GM21619 (cell line): ENCODE measurements around the gene MSANTD2.

Source experiments
- ATAC-seq: cut with Tn5 transposase; IDR thresholded peaks from one replicate; pipeline ENCODE4 v1.9.1; 2021; ENCODE audit not compliant: unreplicated experiment

Gene MSANTD2

DNA sequence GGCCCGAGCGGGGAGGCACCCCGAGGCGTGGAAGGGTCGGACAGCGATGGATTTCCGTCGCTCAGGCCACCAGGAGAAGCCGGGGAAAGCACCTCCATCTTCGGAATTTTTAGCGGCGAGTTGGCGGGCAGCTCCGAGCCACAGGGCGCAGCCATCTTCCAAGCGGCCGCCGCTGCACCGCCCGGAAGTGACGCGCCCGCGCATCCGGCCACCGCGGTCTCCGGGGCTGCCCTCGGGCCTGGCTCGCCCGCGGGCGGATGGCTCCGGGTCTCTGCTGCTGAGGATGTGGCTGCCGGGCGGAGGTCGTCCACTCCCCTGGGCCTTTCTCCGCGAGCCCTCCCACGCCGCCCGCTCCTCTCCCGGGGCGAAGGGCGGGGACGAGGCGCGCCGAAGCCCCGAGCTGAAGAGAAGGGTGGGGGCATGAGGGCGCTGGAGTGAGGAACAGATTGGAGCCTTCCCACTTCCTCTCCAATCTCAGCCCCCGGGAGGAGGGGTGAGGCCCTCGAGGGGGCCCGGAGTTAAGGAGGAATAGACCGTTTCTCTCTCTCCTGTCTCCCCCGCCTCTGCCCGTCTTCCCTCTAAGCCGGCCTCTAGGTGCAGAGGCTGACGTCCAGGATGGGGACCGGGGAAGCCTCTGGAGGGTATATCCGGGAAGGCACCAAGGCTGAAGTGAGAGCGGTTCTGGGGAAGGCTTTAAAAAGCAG lies at the start of gene MSANTD2:
MSANTD2 (minus strand) TSS at position 181 of the 704 bp plus-strand sequence; CDS start at position 155, 26 bp downstream.
- peak; percentile 87 for ATAC-seq

GRCh38 chr11:124846070-124846673 lies 46.0 kb upstream of the MSANTD2 start:
- ATAC-seq: no peak

DNA sequence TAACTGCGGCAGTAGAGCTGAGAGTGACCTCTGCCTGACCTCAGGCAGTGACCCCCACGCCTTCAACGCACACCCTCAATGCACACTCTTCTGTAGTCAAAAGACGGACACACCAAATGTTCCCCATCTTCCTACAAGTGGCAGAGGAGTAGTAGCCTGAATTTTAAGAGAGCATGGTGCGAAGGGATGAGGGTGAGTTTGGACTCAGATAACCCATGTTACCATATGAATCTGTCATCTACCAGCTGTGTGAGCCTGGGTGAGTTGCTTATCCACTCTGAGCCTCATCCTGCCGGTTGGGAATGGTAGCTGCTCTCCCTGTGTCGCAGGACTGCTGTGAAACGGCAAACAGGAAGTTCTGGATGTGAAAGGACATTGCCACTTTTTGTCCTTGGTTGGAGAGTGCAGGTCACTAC lies 44.5 kb upstream of the MSANTD2 start:
- ATAC-seq: no peak

DNA sequence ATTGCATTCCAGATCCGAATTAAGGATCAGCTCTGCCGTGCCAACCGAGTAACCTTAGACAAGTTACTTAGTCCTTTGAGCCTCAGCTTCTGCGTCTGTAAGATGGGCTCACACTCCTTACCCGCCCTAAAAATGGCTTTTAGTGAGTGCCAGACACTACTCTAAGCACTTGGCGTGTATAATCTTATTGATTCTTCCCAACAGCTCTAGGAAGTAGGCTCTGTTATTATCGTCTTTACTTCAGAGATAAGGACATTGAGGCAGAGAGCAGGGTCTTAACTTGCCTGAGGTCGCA lies 43.4 kb upstream of the MSANTD2 start:
- no peak for ATAC-seq

GRCh38 chr11:124842305-124842704 lies 42.1 kb upstream of the MSANTD2 start:
- no peak for ATAC-seq

GRCh38 chr11:124841840-124842239 lies 41.6 kb upstream of the MSANTD2 start:
- ATAC-seq: no peak

DNA sequence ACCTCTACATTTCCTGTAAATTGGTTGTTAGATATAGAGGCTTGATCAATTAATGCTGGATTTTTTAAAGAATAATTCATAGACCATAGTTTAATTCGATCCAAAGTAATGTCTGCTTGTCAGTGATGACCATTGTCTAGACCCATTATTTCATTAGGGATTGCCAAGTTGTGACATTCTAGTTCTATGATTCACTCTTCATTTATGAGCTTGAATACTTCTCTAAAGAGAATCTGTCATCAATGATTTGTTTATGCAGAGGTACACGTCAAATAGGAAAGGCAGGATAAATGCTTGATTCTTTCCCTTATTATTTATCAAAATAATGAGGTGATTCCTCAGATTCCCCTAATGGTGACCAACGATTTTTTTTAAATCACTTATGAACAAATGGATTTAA lies 41.0 kb upstream of the MSANTD2 start:
- ATAC-seq: no peak

DNA sequence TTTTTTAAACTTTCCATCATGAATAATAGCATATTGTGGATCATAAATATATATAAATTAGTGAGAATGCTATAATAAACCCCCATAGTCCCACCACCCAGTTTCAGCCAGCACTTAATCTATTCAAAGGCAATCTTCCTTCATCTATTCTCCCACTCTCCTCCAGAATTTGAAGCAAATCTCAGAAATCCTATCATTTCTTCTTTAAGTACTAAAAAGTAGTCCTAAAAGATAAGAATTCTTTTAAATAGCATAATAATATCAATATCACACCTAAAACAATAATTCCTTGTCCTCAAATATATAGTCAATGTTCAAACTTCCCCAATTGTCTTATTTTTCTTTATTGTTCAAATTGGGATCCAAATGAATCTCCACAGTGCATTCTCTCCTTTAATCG lies 40.5 kb upstream of the MSANTD2 start:
- no peak for ATAC-seq

DNA sequence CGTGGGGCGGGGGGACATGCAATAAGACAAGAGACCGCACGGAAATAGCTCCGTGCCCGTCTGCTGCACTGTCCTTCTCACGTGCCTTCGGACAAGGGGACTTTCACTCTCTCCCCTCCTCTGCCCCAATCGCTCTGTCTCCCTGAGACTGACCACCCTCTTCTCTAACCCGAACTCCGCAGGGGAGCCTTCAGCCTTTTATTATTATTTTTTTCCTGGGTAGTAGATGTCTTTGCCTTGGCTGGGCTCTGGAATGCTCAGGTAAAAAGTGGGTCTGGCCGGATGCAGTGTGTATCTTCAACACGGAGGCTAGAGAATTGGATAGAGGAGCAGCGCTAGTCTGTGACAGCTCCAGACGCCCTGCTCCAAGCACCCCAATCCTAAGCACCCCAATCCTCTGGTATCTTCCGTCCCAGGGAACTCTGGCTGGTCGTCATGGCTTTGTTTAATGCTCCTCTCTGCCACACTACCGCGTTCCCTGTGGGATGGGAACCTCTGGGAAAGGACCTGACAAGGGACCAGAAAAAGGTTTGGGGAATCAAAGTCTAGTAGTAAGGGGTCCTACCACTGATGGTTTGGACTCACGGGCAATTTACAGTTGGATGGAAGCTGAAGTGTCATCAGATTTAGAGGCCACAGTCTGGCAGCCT lies 39.9 kb upstream of the MSANTD2 start:
- no peak for ATAC-seq

- no peak for ATAC-seq
Measured at GRCh38 chr11:124839128-124839971, 39.1 kb upstream of the MSANTD2 start.

DNA sequence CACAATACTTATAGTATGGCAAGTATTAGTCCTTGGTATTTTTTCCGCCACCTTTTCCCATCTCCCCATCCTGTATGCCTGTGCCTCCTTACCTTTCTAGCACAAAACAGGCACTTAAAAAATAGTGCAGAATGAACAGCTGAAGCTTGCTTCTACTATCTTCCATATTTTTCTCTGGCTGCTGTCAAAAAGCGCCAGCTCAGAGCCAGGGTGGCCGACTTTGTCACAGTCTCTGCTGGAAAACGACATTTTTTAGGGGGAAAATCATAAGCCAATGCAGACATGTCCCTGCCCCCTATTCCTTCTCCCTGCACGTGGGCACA lies 38.6 kb upstream of the MSANTD2 start:
- ATAC-seq: no peak

DNA sequence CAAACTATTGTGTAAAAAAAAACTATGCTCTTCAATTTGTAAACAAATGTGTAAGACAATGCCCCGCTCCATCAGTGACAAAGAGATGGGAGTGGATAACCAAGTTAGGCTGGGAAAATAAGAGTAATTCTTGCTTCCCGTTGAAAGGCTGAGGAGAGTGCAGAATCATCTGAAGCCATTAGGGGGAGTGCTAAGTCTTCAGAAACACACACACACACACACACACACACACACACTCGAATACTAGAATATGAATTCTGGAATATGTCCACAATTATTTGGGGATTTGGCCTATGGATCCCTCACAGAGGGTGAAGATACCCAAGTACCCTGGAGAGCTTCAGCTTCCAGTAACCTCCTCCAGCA lies 37.3 kb upstream of the MSANTD2 start:
- no peak for ATAC-seq

DNA sequence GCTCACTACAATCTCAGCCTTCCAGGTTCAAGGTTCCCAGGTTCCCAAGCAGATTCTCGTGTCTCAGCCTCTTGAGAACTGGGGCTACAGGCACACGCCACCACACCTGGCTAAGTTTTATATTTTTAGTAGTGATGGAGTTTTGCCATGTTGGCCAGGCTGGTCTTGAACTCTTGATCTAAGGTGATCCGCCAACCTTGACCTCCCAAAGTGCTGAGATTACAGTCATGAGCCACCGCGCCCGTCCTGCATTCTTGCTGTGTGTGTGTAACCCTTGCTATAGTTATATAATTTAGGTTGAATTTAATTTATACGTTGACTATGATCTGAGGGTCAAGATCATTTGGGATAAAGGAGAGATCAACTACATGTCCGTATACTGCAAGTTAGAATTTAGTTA lies 35.7 kb upstream of the MSANTD2 start:
- ATAC-seq: no peak

GRCh38 chr11:124834526-124835180 lies 34.4 kb upstream of the MSANTD2 start:
- no peak for ATAC-seq

DNA sequence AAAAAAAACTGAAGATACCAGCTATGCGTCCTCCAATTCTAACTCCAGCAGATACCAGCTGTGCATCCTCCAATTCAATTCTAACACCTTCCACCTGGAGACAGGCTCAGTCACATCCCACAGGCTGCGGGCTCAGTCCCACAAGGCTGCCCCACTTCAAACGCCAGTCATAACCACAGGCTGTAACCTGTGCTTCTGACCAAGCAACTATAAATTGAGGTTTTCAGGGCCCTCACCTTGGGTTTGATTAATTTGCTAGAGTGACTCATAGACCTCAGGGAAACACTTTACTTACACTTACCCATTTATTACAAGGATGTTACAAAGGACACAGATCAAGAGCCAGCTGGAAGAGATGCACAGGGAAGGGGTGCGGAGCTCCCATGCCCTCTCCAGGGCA lies 32.4 kb upstream of the MSANTD2 start:
- no peak for ATAC-seq

DNA sequence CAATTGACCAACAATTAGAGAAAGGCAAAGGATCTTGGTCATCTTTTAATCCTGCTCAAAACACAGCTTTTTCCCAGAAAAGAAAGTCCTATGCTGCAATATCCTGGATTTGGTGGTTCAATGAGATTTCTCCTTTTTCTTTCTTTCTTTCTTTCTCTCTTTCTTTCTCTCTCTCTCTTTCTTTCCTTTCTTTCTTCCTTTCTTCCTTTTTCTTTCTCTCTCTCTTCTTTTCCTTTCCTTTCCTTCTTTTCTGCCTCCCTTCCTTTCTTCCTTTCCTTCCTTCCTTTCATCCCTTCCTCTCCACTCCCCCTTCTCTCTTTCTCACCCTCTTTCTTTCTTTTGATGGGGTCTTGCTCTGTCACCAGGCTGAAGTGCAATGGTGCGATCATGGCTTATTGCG lies 31.7 kb upstream of the MSANTD2 start:
- ATAC-seq: no peak

GRCh38 chr11:124830749-124831148 lies 30.5 kb upstream of the MSANTD2 start:
- ATAC-seq: no peak

- ATAC-seq: no peak
Measured at GRCh38 chr11:124829986-124830385, 29.8 kb upstream of the MSANTD2 start.

GRCh38 chr11:124825876-124826275 lies 25.7 kb upstream of the MSANTD2 start:
- ATAC-seq: no peak

DNA sequence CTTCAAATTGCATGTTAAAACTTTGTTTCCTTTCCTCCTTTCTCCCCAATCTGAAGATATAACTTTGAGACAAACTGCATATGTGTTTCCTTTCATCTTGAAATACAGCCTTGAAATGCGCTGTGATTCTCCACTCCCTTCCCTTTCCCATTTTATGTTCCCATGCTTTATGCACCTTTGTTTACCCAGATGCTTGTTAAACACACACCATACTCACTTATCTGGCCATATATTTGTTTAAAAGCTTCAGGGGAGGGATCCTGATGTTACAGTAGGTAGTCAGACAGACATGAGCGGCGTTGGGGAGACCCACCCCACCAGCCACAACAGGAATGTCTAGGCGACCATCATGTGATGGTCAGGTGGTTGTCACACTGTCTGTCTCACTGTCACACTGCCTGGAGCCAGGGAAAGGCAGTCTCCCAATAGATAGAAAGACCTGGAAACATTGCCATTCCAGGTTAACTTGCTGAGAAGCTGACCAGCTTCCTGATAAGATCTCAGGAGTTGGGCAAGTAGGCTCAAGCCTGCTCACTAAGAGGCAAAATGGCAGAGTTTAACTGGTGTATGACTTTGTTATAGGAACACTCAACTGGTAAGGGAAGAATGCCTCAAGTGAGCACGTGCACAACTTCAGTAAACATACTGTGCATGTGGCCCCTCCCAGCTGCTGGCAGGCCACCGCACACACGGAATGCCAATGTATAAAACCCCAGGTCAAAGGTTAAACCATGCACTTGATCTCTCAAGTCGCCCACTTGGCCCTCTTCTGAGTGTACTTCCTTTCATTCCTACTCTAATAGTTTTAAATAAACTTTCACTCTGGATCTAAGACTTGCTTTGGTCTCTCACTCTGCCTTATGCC lies 23.5 kb upstream of the MSANTD2 start:
- no peak for ATAC-seq
